Transverse colon (tissue), 4 donors: ENCODE measurements around the gene OR52W1.

Source experiments
- CTCF ChIP-seq, 5 experiments: fragments of 200-600 bp in 3 of 5; fragments of 450-650 bp in 2 of 5; sonication (generic) in 3 of 5; IDR thresholded peaks; 1 replicate in 2 of 5; 2 replicates in 3 of 5; pipeline ENCODE4 v1.5.1; 2016 to 2017; ENCODE audit warnings: antibody characterized with exemption in 5 of 5, inconsistent platforms in 3 of 5, mild to moderate bottlenecking in 2 of 5, moderate library complexity in 1 of 5
- POLR2AphosphoS5 ChIP-seq, 3 donors: sonication (generic); formaldehyde crosslinking; IDR thresholded peaks; one replicate each; pipeline ENCODE4 v1.6.1; 2016; ENCODE audit warnings: antibody characterized with exemption in 3 of 3

GRCh38 chr11:6219359-6219758, 20.3 kb downstream of the OR52W1 start:
- no peak for TF ChIP-seq POLR2AphosphoS5 (IDR thresholded peaks at IDR 0.05)
- no peak for TF ChIP-seq CTCF (IDR thresholded peaks at IDR 0.05)
